IMR-90 (cell line): ENCODE results near the gene RSBN1. TPM values are rescaled to one million over a fixed set of nuclear protein-coding genes. Genes with fewer than 3 reads are reported as not detected.
A peak's percentile ranks its signal among the peaks of the same experiment; 100 is the strongest.

Experiments used
- ATAC-seq: fragments of 200-7000 bp; cut with Tn5 transposase; 2 replicates; pipeline ENCODE4 v1.9.1; 2020; ENCODE audit warnings: low read depth, mild to moderate bottlenecking, moderate library complexity
- BruUV-seq: library from RNA; stranded (reverse); fragments of 400-500 nt; replicated peaks from 2 replicates; lab custom pipeline; 2021; lab: Mats Ljungman, UMichigan
- CTCF ChIA-PET: fragments of 300-600 bp; formaldehyde crosslinking; extraction: SDS; loops from one replicate; lab custom pipeline; 2021; ENCODE audit warnings: antibody characterized with exemption; lab: Yijun Ruan, JAX
- POLR2A ChIA-PET: fragments of 300-600 bp; sonication (Branson Sonifier 250); formaldehyde crosslinking; loops from one replicate; lab custom pipeline; 2022; ENCODE audit warnings: antibody characterized with exemption; ENCODE audit not compliant: unreplicated experiment; lab: Charles Lee
- DNase-seq: peaks from one replicate; pipeline ENCODE4 v3.0.0; 2013
- H2AFZ ChIP-seq: replicated peaks from 2 replicates; pipeline ENCODE3; 2013; ENCODE audit warnings: low read length, mild to moderate bottlenecking; ENCODE audit not compliant: poor library complexity
- H2AK5ac ChIP-seq: 2 replicates; pipeline ENCODE4 v1.6.1; 2013; ENCODE audit warnings: low read depth, low read length, inconsistent platforms
- H2AK9ac ChIP-seq: replicated peaks from 2 replicates; pipeline ENCODE3; 2013; ENCODE audit warnings: mild to moderate bottlenecking, low read depth, low read length, moderate library complexity; ENCODE audit not compliant: poor library complexity
- H2BK120ac ChIP-seq: 2 replicates; pipeline ENCODE4 v1.6.1; 2013; ENCODE audit warnings: low read depth, low read length, inconsistent platforms
- H2BK15ac ChIP-seq: 3 replicates; pipeline ENCODE4 v1.6.1; 2013; ENCODE audit warnings: low read depth, low read length, inconsistent platforms
- H2BK20ac ChIP-seq: 2 replicates; pipeline ENCODE4 v1.6.1; 2013; ENCODE audit warnings: low read depth, mild to moderate bottlenecking, inconsistent platforms, low read length, moderate library complexity
- H2BK5ac ChIP-seq: 2 replicates; pipeline ENCODE4 v1.6.1; 2013; ENCODE audit warnings: mild to moderate bottlenecking, low read depth, low read length, inconsistent platforms; ENCODE audit not compliant: poor library complexity, severe bottlenecking
- H3K14ac ChIP-seq: replicated peaks from 2 replicates; pipeline ENCODE4 v1.6.1; 2013; ENCODE audit warnings: low read depth, low read length, inconsistent platforms
- H3K18ac ChIP-seq: 2 replicates; pipeline ENCODE4 v1.6.1; 2013; ENCODE audit warnings: low read depth, low read length, control low read depth
- H3K23ac ChIP-seq: 2 replicates; pipeline ENCODE4 v1.6.1; 2013; ENCODE audit warnings: low read depth, low read length, inconsistent platforms
- H3K27ac ChIP-seq: 2 replicates; pipeline ENCODE4 v1.5.1; 2013; ENCODE audit warnings: mild to moderate bottlenecking, control low read depth, low read length; ENCODE audit not compliant: insufficient read depth
- H3K27me3 ChIP-seq: 2 replicates; pipeline ENCODE4 v1.6.1; 2013; ENCODE audit warnings: low read length; ENCODE audit not compliant: control insufficient read depth, insufficient read depth
- H3K36me3 ChIP-seq: 2 replicates; pipeline ENCODE4 v1.6.1; 2013; ENCODE audit warnings: low read length, mixed read lengths; ENCODE audit not compliant: control insufficient read depth, insufficient read depth
- H3K4ac ChIP-seq: 2 replicates; pipeline ENCODE4 v1.6.1; 2013; ENCODE audit warnings: low read depth, low read length, inconsistent platforms
- H3K4me1 ChIP-seq: 2 replicates; pipeline ENCODE4 v1.6.1; 2013; ENCODE audit warnings: low read length, mixed read lengths; ENCODE audit not compliant: control insufficient read depth, insufficient read depth
- H3K4me2 ChIP-seq: 2 replicates; pipeline ENCODE4 v1.6.1; 2013; ENCODE audit warnings: low read depth, mild to moderate bottlenecking, control low read depth, low read length, moderate library complexity
- H3K4me3 ChIP-seq: 2 replicates; pipeline ENCODE4 v1.5.1; 2013; ENCODE audit warnings: low read depth, mild to moderate bottlenecking, control low read depth, low read length, moderate library complexity; ENCODE audit not compliant: insufficient read depth
- H3K56ac ChIP-seq: 2 replicates; pipeline ENCODE4 v1.6.1; 2013; ENCODE audit warnings: low read length, inconsistent platforms; ENCODE audit not compliant: insufficient read depth; ENCODE audit errors: extremely low read depth
- H3K79me1 ChIP-seq, 2 experiments: 2 replicates each; pipeline ENCODE4 v1.6.1; 2013; ENCODE audit warnings: low read length in 2 of 2, inconsistent platforms in 1 of 2, low read depth in 1 of 2
- H3K9ac ChIP-seq: 2 replicates; pipeline ENCODE4 v1.6.1; 2013; ENCODE audit warnings: low read depth, low read length, control low read depth
- H3K9me1 ChIP-seq: 2 replicates; pipeline ENCODE4 v1.6.1; 2013; ENCODE audit warnings: low read length, inconsistent platforms; ENCODE audit not compliant: insufficient read depth
- H3K9me3 ChIP-seq: 2 replicates; pipeline ENCODE4 v1.6.1; 2013; ENCODE audit warnings: low read length; ENCODE audit not compliant: control insufficient read depth, insufficient read depth
- H4K20me1 ChIP-seq: 2 replicates; pipeline ENCODE4 v1.6.1; 2013; ENCODE audit warnings: low read length, inconsistent platforms; ENCODE audit not compliant: insufficient read depth
- H4K5ac ChIP-seq: 2 replicates; pipeline ENCODE4 v1.6.1; 2013; ENCODE audit warnings: mild to moderate bottlenecking, low read depth, low read length, control low read depth
- H4K8ac ChIP-seq, 2 experiments: 2 replicates each; pipeline ENCODE4 v1.6.1; 2013; ENCODE audit warnings: low read depth in 2 of 2, low read length in 2 of 2, control low read depth in 1 of 2, inconsistent platforms in 1 of 2
- H4K91ac ChIP-seq: 2 replicates; pipeline ENCODE4 v1.6.1; 2013; ENCODE audit warnings: low read depth, low read length, inconsistent platforms; ENCODE audit not compliant: insufficient read depth
- BHLHE40 ChIP-seq: fragments of 150-350 bp; IDR thresholded peaks from 2 replicates; pipeline ENCODE4 v1.6.1; 2016; ENCODE audit warnings: mild to moderate bottlenecking, low read depth, low read length
- CEBPB ChIP-seq: IDR thresholded peaks from 2 replicates; pipeline ENCODE4 v1.6.1; 2012; ENCODE audit warnings: low read depth, low read length, improper control_type of control experiment
- CHD1 ChIP-seq: IDR thresholded peaks from 2 replicates; pipeline ENCODE4 v1.6.1; 2012; ENCODE audit warnings: low read depth, low read length, improper control_type of control experiment
- FOS ChIP-seq: fragments of 150-350 bp; IDR thresholded peaks from 2 replicates; pipeline ENCODE4 v1.6.1; 2016; ENCODE audit warnings: low read depth, low read length
- MAFK ChIP-seq: IDR thresholded peaks from 2 replicates; pipeline ENCODE4 v1.6.1; 2012; ENCODE audit warnings: low read depth, low read length, improper control_type of control experiment
- MAZ ChIP-seq: IDR thresholded peaks from 2 replicates; pipeline ENCODE4 v1.6.1; 2012; ENCODE audit warnings: low read depth, mild to moderate bottlenecking, low read length, improper control_type of control experiment, moderate library complexity, borderline replicate concordance
- MXI1 ChIP-seq: IDR thresholded peaks from 2 replicates; pipeline ENCODE4 v1.6.1; 2012; ENCODE audit warnings: low read depth, mild to moderate bottlenecking, low read length, moderate library complexity, borderline replicate concordance
- NFE2L2 ChIP-seq: fragments of 150-350 bp; IDR thresholded peaks from 2 replicates; pipeline ENCODE4 v1.6.1; 2016; ENCODE audit warnings: low read depth, mild to moderate bottlenecking, low read length
- POLR2A ChIP-seq: IDR thresholded peaks from 2 replicates; pipeline ENCODE4 v1.6.1; 2012; ENCODE audit warnings: mild to moderate bottlenecking, low read depth, low read length
- RAD21 ChIP-seq: IDR thresholded peaks from 2 replicates; pipeline ENCODE4 v1.6.1; 2012; ENCODE audit warnings: low read length, improper control_type of control experiment
- RFX5 ChIP-seq: IDR thresholded peaks from 2 replicates; pipeline ENCODE4 v1.8.0; 2012; ENCODE audit warnings: low read depth, mild to moderate bottlenecking, low read length, moderate library complexity
- WGBS, 2 experiments: methylation state at CpG; one replicate each; pipeline versions ENCODE4 v1.1.5 to v1.1.7; 2013; ENCODE audit warnings: missing lambda C conversion rate in 2 of 2; ENCODE audit not compliant: insufficient read length in 1 of 2; ENCODE audit errors: extremely low coverage in 2 of 2; 5-methylcytosine and 5-hydroxymethylcytosine counted together
- dilution Hi-C: fragments of 300-500 bp; cut with HindIII; formaldehyde crosslinking; loops from one replicate; pipeline ENCODE4 v1.14.3; 2018; ENCODE audit warnings: low sequenced_read_pairs; ENCODE audit not compliant: unreplicated experiment
- in situ Hi-C: fragments of 300-500 bp; cut with MboI; formaldehyde crosslinking; loops from 3 replicates; pipeline ENCODE4 v1.14.3; 2019; ENCODE audit warnings: low sequenced_read_pairs, inconsistent platforms, mixed read lengths
- intact Hi-C: fragments of 100-400 bp; cut with micrococcal nuclease; formaldehyde crosslinking; loops from 2 replicates; pipeline ENCODE4 v1.10.0; 2022
- polyA plus RNA-seq, 3 experiments: library from polyadenylated mRNA; depleted of rRNA; stranded (reverse); fragments of >200 nt; gene quantifications; 2 replicates each; pipeline ENCODE4 v1.2.3, GENCODE V29; 2012; ENCODE audit warnings: low replicate concordance in 1 of 3
- total RNA-seq: library from RNA; depleted of rRNA; stranded (reverse); fragments of >200 nt; gene quantifications from 2 replicates; pipeline ENCODE4 v1.2.3, GENCODE V29; 2012
- TF ChIP-seq, protein P1 (sequence below): conservative IDR thresholded peaks from 2 replicates; pipeline ENCODE4 v1.5.1; 2012; ENCODE audit warnings: mild to moderate bottlenecking, low read depth, low read length, improper control_type of control experiment
- TF ChIP-seq, protein P2 (sequence below): fragments of 150-350 bp; IDR thresholded peaks from 2 replicates; pipeline ENCODE4 v1.6.1; 2017; ENCODE audit warnings: mild to moderate bottlenecking, antibody characterized with exemption, low read length, low read depth
- TF ChIP-seq, protein P3 (sequence below): fragments of 150-350 bp; IDR thresholded peaks from 2 replicates; pipeline ENCODE4 v1.6.1; 2016; ENCODE audit warnings: low read depth, mild to moderate bottlenecking, low read length, moderate library complexity, borderline replicate concordance

RSBN1 gene
- total and polyA plus RNA-seq, 2 of the 4 experiments (the other 2 are of a cell fraction) = 5.3 to 11.7 TPM

DNA sequence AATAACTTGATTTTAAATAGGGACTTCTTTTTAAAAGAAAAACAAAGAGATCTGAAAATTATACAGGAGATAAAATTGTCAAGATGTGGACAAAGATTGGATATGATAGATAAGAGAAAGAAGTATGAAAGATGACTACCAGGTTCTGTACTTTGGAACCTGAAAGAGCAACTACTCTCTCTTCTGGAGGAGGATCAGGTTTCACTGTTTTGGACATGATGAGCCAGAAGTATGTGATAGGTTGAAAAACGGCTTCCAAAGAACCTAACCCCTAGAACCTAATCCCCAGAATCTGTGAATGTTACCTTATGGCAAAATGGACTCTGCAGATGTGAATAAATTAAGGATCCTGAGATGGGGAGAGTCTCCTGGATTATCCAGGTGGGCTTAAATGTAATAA, 26.2 kb downstream of the RSBN1 start:
- H3K9ac ChIP-seq = no peak overlapping the region
- H3K4ac ChIP-seq = no peak overlapping the region
- peaks cover 14% of the 10 kb centered on the region for H3K4me1 ChIP-seq
- H3K9me3 ChIP-seq = no peaks in the 10 kb centered on the region
- no peak overlapping the region for H4K5ac ChIP-seq
- ChIA-PET POLR2A (no interaction called here), CTCF (interaction anchor here (0.7 to 0.9 kb wide), 2 partner anchors 9 to 666 kb away, joined by 3 read pairs; no protein-coding TSS in a partner anchor)
- H3K9me1 ChIP-seq = no peaks in the 10 kb centered on the region; the same call in 1 of the 2 replicates
- H3K14ac ChIP-seq = no peak overlapping the region
- H3K27me3 ChIP-seq = no peaks in the 10 kb centered on the region
- H2BK120ac ChIP-seq = no peak overlapping the region
- no CpG with 5 or more reads among the region's 1 CpG for WGBS, 2 experiments
- no peak overlapping the region for H3K56ac ChIP-seq
- no peak overlapping the region for H3K23ac ChIP-seq
- 0 out of 2 replicates have a peak overlapping the region, but pooled peaks have one; percentile 40 for H3K4me2 ChIP-seq
- no peak overlapping the region for H3K4me3 ChIP-seq
- no peak overlapping the region for H2AK5ac ChIP-seq
- no peak overlapping the region for H2AFZ ChIP-seq
- no peak overlapping the region for H2BK20ac ChIP-seq
- H3K18ac ChIP-seq = no peak overlapping the region
- H4K8ac ChIP-seq = no peak overlapping the region
- H2BK15ac ChIP-seq = no peak overlapping the region
- ATAC-seq (no peak), DNase-seq (peak; percentile 31)
- H3K36me3 ChIP-seq = peaks cover 2% of the 10 kb centered on the region; the same call in 1 of the 2 replicates
- peaks cover 49 to 73% of the 10 kb centered on the region in 2 experiments for H3K79me1 ChIP-seq
- in situ Hi-C loops = no loop called here
- dilution Hi-C loops = no loop called here
- BruUV-seq = no TSS peak
- TF ChIP-seq, protein P1, sequence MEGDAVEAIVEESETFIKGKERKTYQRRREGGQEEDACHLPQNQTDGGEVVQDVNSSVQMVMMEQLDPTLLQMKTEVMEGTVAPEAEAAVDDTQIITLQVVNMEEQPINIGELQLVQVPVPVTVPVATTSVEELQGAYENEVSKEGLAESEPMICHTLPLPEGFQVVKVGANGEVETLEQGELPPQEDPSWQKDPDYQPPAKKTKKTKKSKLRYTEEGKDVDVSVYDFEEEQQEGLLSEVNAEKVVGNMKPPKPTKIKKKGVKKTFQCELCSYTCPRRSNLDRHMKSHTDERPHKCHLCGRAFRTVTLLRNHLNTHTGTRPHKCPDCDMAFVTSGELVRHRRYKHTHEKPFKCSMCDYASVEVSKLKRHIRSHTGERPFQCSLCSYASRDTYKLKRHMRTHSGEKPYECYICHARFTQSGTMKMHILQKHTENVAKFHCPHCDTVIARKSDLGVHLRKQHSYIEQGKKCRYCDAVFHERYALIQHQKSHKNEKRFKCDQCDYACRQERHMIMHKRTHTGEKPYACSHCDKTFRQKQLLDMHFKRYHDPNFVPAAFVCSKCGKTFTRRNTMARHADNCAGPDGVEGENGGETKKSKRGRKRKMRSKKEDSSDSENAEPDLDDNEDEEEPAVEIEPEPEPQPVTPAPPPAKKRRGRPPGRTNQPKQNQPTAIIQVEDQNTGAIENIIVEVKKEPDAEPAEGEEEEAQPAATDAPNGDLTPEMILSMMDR = no peak
- TF ChIP-seq, protein P2, sequence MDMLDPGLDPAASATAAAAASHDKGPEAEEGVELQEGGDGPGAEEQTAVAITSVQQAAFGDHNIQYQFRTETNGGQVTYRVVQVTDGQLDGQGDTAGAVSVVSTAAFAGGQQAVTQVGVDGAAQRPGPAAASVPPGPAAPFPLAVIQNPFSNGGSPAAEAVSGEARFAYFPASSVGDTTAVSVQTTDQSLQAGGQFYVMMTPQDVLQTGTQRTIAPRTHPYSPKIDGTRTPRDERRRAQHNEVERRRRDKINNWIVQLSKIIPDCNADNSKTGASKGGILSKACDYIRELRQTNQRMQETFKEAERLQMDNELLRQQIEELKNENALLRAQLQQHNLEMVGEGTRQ = no peak
- TF ChIP-seq MXI1 (no peak), MAFK (no peak), CEBPB (no peak), CHD1 (no peak), MAZ (no peak), BHLHE40 (no peak), RAD21 (no peak), RFX5 (no peak), FOS (no peak), POLR2A (no peak), NFE2L2 (no peak)
- TF ChIP-seq, protein P3, sequence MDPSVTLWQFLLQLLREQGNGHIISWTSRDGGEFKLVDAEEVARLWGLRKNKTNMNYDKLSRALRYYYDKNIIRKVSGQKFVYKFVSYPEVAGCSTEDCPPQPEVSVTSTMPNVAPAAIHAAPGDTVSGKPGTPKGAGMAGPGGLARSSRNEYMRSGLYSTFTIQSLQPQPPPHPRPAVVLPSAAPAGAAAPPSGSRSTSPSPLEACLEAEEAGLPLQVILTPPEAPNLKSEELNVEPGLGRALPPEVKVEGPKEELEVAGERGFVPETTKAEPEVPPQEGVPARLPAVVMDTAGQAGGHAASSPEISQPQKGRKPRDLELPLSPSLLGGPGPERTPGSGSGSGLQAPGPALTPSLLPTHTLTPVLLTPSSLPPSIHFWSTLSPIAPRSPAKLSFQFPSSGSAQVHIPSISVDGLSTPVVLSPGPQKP = no peak
- intact Hi-C loops = no loop called here
- peaks cover 13% of the 10 kb centered on the region; the same call in 1 of the 2 replicates for H4K20me1 ChIP-seq
- no peak overlapping the region for H3K27ac ChIP-seq
- no peak overlapping the region for H2AK9ac ChIP-seq
- H4K91ac ChIP-seq = no peak overlapping the region
- no peak overlapping the region for H2BK5ac ChIP-seq
